ENCODE data around the gene ZNF274.
A peak's percentile ranks its signal among the peaks of the same experiment; 100 is the strongest.
"Not testable (repeated sequence)": the region's sequence is repeated elsewhere in the genome, so short reads cannot be mapped to it uniquely, and the experiment has no call there.

Gene ZNF274

DNA sequence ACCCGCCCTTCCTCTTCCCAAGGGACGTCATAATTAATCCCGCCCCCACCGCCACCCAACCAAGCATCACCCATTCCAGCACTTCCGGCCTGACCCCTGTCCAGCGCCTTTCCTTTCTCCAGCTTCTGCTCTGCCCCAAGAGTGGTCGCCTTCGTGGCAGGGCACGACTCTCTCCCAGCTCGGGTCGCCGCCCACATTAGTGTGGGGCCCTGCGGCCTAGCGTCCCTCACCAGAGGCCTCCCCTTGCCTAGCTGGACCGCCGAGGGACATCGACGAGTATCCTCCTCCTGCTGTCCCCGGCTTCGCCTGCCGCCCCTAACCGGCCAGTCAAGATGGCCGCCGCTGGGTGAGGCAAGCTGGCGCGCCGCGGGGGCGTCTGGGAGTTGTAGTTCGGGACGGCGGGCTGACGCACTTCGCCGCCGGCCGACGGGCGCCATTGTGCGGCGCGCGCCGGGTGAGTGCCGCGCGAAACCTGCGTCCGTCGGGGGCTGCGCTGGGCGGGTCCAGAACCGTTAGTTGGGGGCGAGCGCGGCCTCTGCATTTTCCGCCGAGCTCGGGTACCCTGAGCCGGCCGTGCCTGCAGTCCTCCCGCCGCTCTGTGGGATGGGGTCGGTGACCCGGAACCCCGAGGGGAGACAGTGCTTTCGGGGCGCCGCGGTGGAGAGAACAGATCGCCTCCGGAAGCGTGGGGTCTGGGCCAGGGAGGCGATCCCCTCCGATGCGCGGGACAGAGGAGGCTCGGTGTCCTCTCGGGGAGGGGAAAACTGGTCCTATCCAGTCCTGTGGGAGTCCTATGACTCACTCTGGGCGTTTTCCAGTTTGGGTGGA is at the start of gene ZNF274:
TSS of gene ZNF274 (plus strand) at position 73 of the 828 bp plus-strand sequence. CDS start 905 bp downstream, outside the sequence.
- peak; percentile 93 for DNase-seq (ENCODE audit: low read depth, low spot score)
- peak within 1 kb of the TSS; percentile 90 for H3K4me3 ChIP-seq (ENCODE audit: low read depth, low read length)
- TF ChIP-seq, protein P1, sequence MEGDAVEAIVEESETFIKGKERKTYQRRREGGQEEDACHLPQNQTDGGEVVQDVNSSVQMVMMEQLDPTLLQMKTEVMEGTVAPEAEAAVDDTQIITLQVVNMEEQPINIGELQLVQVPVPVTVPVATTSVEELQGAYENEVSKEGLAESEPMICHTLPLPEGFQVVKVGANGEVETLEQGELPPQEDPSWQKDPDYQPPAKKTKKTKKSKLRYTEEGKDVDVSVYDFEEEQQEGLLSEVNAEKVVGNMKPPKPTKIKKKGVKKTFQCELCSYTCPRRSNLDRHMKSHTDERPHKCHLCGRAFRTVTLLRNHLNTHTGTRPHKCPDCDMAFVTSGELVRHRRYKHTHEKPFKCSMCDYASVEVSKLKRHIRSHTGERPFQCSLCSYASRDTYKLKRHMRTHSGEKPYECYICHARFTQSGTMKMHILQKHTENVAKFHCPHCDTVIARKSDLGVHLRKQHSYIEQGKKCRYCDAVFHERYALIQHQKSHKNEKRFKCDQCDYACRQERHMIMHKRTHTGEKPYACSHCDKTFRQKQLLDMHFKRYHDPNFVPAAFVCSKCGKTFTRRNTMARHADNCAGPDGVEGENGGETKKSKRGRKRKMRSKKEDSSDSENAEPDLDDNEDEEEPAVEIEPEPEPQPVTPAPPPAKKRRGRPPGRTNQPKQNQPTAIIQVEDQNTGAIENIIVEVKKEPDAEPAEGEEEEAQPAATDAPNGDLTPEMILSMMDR (IDR thresholded peaks at IDR 0.05; ENCODE audit: low read depth, low read length) = no peak
- in situ Hi-C loops (cut with HindIII; ENCODE audit: low sequenced_read_pairs) = no loop called here

DNA sequence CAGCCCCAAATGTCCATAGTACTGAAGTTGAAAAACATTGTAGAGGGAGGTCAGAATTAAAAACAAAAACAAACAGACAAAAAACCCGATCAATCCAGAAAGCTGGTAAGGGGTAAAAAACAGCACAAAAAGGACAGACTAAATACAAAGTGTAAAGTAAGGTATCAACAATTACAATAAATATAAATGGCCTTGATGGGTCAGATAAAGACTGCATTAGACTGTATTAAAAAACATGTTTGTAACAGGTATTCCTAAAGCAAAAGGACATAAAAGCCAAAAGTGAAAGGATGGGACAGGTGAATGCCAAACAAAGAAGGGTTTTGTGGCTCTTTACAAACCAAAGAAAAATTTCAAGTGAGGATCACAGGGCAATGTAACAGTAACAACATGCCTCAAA is 48.6 kb upstream of the ZNF274 start:
- TF ChIP-seq, protein P1 (IDR thresholded peaks at IDR 0.05; ENCODE audit: low read depth, low read length) = no peak
- H3K4me3 ChIP-seq (ENCODE audit: low read depth, low read length) = no peak overlapping the region
- DNase-seq (ENCODE audit: low read depth, low spot score) = no peak
- in situ Hi-C loops (cut with HindIII; ENCODE audit: low sequenced_read_pairs) = no loop called here

DNA sequence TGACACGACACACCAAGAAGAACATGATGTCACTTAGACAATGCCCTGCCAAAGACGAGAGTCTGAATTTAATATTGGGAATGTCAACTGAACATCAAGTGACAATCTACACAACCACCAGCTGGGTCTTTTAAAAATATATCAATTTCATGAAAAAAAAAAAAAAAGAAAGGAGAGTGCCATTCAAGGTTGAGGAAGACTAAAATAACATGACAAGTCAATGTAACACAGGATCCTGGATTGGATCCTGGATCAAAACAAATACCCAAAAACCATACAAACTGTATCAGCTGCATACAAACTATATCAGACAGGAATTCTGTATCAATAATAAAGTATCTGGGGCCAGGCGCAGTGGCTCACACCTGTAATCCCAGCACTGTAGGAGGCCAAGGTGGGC is 37.0 kb upstream of the ZNF274 start:
- H3K4me3 ChIP-seq (ENCODE audit: low read depth, low read length) = no peak overlapping the region
- no peak for DNase-seq (ENCODE audit: low read depth, low spot score)
- in situ Hi-C loops (cut with HindIII; ENCODE audit: low sequenced_read_pairs) = no loop called here
- TF ChIP-seq, protein P1 (IDR thresholded peaks at IDR 0.05; ENCODE audit: low read depth, low read length) = no peak

DNA sequence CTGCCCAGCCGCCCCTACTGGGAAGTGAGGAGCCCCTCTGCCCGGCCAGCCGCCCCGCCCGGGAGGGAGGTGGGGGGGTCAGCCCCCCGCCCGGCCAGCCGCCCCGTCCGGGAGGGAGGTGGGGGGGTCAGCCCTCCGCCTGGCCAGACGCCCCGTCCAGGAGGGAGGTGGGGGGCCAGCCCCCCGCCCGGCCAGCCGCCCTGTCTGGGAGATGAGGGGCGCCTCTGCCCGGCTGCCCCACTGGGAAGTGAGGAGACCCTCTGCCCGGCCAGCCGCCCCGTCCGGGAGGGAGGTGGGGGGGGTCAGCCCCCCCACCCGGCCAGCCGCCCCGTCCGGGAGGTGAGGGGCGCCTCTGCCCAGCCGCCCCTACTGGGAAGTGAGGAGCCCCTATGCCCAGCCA is 35.4 kb upstream of the ZNF274 start:
- in situ Hi-C loops (cut with HindIII; ENCODE audit: low sequenced_read_pairs); H3K4me3 ChIP-seq (ENCODE audit: low read depth, low read length); DNase-seq (ENCODE audit: low read depth, low spot score): not testable (repeated sequence)

DNA sequence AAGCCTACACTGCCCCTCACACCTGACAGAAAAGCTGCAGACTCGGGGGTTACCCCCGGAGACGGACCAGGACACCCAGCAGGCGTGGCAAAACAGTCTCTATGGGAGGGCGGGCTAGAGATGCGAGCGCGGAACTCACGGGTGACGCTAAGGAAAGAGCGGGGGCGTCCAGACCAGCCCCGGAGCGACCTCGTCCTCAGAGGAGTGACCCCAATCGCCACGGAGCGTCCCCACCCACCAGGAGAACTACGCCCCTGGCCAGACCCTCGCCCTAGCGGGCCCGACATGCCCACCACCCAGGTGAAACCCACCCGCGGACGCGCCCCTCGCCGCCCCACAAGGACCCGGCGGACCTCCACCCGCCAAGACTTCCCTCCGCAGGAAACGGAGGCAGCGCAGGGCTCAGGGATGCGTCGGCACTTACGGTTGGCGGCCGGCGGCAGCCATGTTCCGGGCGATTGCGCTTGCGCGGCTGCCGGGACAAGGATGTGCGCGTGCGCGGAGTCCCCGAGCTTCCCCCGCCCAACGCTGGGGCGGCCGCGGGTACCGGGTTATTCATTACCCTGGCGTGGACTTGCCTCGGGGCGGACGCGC is 32.4 kb upstream of the ZNF274 start, which contains the start of gene ZNF329:
TSS of gene ZNF329 (minus strand) at position 462 of the 594 bp plus-strand sequence. CDS start 21,286 bp downstream, outside the sequence.
- in situ Hi-C loops (cut with HindIII; ENCODE audit: low sequenced_read_pairs) = no loop called here
- TF ChIP-seq, protein P1 (IDR thresholded peaks at IDR 0.05; ENCODE audit: low read depth, low read length) = no peak
- H3K4me3 ChIP-seq (ENCODE audit: low read depth, low read length) = peak within 1 kb of the TSS; percentile 97

DNA sequence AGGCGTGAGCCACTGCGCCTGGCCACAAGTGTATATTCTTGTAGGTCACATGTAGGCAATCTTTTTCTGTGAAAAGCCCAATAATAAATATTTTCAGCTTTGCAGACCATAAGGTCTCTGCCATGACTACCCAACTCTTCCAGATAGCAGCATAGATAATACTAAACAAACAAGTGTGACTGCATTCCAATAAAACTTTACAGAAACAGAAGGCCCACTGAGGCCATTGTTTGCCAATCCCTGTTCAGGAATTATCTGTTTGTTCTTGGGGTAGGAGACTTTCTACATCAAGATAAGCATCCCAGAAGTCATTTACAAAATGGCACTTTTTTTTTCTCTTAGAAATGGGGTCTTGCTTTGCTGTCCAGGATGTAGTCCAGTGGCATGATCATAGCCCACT is 29.5 kb upstream of the ZNF274 start:
- no peak overlapping the region for H3K4me3 ChIP-seq (ENCODE audit: low read depth, low read length)
- in situ Hi-C loops (cut with HindIII; ENCODE audit: low sequenced_read_pairs) = no loop called here
- TF ChIP-seq, protein P1 (IDR thresholded peaks at IDR 0.05; ENCODE audit: low read depth, low read length) = no peak
- DNase-seq (ENCODE audit: low read depth, low spot score) = no peak

More for the DNA sequence above, 32.4 kb upstream of the ZNF274 start, which contains the start of gene ZNF329:
- DNase-seq (ENCODE audit: low read depth, low spot score) = peak; percentile 83

DNA sequence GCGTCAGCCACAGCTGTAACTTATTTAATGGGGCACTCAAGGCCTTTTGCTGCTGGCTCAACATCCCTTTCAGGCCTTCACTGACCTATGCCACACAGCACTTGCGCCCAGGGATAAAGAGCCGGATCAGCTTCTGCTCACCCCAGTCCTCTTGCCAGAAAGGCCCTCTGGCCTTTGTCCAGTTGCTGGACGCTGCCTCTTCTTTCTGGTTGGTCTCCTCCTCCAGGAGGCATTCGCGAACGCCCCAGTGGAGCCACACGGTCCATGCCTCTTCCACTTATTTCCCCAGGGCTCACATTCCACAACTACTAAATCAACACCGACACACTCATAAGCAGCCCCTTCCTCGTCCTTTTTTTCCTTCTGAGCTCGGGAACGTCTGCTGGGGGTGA is 28.6 kb upstream of the ZNF274 start:
- TF ChIP-seq, protein P1 (IDR thresholded peaks at IDR 0.05; ENCODE audit: low read depth, low read length) = no peak
- in situ Hi-C loops (cut with HindIII; ENCODE audit: low sequenced_read_pairs) = no loop called here
- peak; percentile 37 for DNase-seq (ENCODE audit: low read depth, low spot score)
- peak overlapping the region; percentile 63 for H3K4me3 ChIP-seq (ENCODE audit: low read depth, low read length)

Data from astrocyte of the spinal cord (primary cell).